Transverse colon (tissue), 4 donors: Measurements from ENCODE around the gene SP140. TPM values are rescaled to one million over a fixed set of nuclear protein-coding genes. Genes with fewer than 3 reads are reported as not detected.

ENCODE experiments used
- DNase-seq: peaks from one replicate; pipeline ENCODE4 v3.0.0-alpha.2; 2019
- H3K27ac ChIP-seq, 4 donors: fragments of 200-600 bp; sonication (generic); 2 replicates each; pipeline ENCODE4 v1.5.1; 2016 to 2018; ENCODE audit warnings: inconsistent platforms in 4 of 4
- H3K27me3 ChIP-seq: fragments of 200-600 bp; sonication (generic); 2 replicates; pipeline ENCODE4 v1.5.1; 2017; ENCODE audit warnings: inconsistent platforms
- H3K36me3 ChIP-seq, 4 donors: fragments of 200-600 bp; sonication (generic); 2 replicates each; pipeline ENCODE4 v1.5.1; 2017 to 2019; ENCODE audit warnings: inconsistent platforms in 4 of 4
- H3K4me1 ChIP-seq, 4 donors: fragments of 200-600 bp; sonication (generic); 2 replicates each; pipeline ENCODE4 v1.5.1; 2017 to 2020; ENCODE audit warnings: inconsistent platforms in 4 of 4
- H3K4me3 ChIP-seq, 4 donors: fragments of 200-600 bp; sonication (generic); 1 replicate in 1 of 4; 2 replicates in 3 of 4; pipeline versions ENCODE4 v1.5.1 to v1.6.1; 2017 to 2019; ENCODE audit warnings: inconsistent platforms in 4 of 4
- H3K9me3 ChIP-seq, 2 donors: fragments of 200-600 bp; sonication (generic); 2 replicates each; pipeline ENCODE4 v1.5.1; 2017 to 2019; ENCODE audit warnings: inconsistent platforms in 2 of 2
- EP300 ChIP-seq: sonication (generic); formaldehyde crosslinking; IDR thresholded peaks from one replicate; pipeline ENCODE4 v1.6.1; 2017; ENCODE audit warnings: antibody characterized with exemption, low read depth
- POLR2A ChIP-seq: fragments of 450-650 bp; IDR thresholded peaks from one replicate; pipeline ENCODE4 v1.6.1; 2016; ENCODE audit warnings: antibody characterized with exemption, mild to moderate bottlenecking, moderate library complexity
- POLR2AphosphoS5 ChIP-seq, 3 donors: sonication (generic); formaldehyde crosslinking; IDR thresholded peaks; one replicate each; pipeline ENCODE4 v1.6.1; 2016; ENCODE audit warnings: antibody characterized with exemption in 3 of 3
- WGBS, 2 donors: methylation state at CpG; one replicate each; pipeline ENCODE4 v1.1.5; 2018; ENCODE audit warnings: low coverage in 1 of 2; 5-methylcytosine and 5-hydroxymethylcytosine counted together
- in situ Hi-C, 4 donors: fragments of 200-750 bp; cut with MboI; loops; one replicate each; pipeline versions ENCODE4 v1.15.0 to v1.15.1; 2017; ENCODE audit warnings: low sequenced_read_pairs in 3 of 4, low pct_ligation_motif_present in 1 of 4, low pct_unique_long_range_greater_than_20kb in 1 of 4
- intact Hi-C: fragments of 100-400 bp; cut with DNase I; formaldehyde crosslinking; loops from one replicate; pipeline ENCODE4 v1.15.1; 2023; ENCODE audit warnings: low total_unique reads
- total RNA-seq, 4 donors: library from RNA; depleted of rRNA; stranded (reverse); fragments of >200 nt; gene quantifications; one replicate each; pipeline ENCODE4 v1.1.0, GENCODE V29; 2016
- TF ChIP-seq, protein P1 (sequence below), 5 experiments: fragments of 200-600 bp in 3 of 5; fragments of 450-650 bp in 2 of 5; sonication (generic) in 3 of 5; IDR thresholded peaks; 1 replicate in 2 of 5; 2 replicates in 3 of 5; pipeline ENCODE4 v1.5.1; 2016 to 2017; ENCODE audit warnings: antibody characterized with exemption in 5 of 5, inconsistent platforms in 3 of 5, mild to moderate bottlenecking in 2 of 5, moderate library complexity in 1 of 5

Gene SP140
- total RNA-seq, 4 donors from 2014 or later = 2.6 to 12.7 (median 7.3) TPM

DNA sequence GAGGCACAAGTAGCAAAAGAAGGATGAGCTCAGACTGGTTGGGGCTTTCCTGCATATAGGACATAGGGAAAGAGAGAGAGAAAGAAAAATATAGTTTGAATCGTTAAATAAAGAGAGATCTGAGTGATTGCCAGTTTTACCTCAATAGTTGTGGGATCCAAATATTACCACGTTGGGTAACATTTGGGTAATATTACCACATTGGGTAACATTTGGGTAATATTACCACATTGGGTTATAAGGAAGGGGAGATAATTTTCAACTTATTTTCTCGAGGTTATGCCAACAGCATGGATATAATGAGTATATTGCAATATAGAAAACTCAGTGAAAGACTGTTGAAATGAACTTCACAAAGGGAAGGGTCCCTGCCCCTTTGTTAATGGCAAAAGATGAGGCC is 20.7 kb downstream of the SP140 start:
- Histone ChIP-seq H3K27ac (no peak overlapping the region), H3K4me1 (no peaks in the 10 kb centered on the region), H3K36me3 (no peaks in the 10 kb centered on the region), H3K27me3 (peaks cover 3% of the 10 kb centered on the region), H3K4me3 (no peak overlapping the region), H3K9me3 (no peaks in the 10 kb centered on the region)
- 45 to 74% methylated on average over 3 of the region's 3 CpGs for whole genome bisulfite sequencing, 2 donors
- TF ChIP-seq POLR2AphosphoS5 (IDR thresholded peaks at IDR 0.05) (no peak), POLR2A (no peak), EP300 (no peak)
- TF ChIP-seq, protein P1, sequence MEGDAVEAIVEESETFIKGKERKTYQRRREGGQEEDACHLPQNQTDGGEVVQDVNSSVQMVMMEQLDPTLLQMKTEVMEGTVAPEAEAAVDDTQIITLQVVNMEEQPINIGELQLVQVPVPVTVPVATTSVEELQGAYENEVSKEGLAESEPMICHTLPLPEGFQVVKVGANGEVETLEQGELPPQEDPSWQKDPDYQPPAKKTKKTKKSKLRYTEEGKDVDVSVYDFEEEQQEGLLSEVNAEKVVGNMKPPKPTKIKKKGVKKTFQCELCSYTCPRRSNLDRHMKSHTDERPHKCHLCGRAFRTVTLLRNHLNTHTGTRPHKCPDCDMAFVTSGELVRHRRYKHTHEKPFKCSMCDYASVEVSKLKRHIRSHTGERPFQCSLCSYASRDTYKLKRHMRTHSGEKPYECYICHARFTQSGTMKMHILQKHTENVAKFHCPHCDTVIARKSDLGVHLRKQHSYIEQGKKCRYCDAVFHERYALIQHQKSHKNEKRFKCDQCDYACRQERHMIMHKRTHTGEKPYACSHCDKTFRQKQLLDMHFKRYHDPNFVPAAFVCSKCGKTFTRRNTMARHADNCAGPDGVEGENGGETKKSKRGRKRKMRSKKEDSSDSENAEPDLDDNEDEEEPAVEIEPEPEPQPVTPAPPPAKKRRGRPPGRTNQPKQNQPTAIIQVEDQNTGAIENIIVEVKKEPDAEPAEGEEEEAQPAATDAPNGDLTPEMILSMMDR (IDR thresholded peaks at IDR 0.05) = no peak
- DNase-seq = no peak
- intact Hi-C loops = no loop called here
- in situ Hi-C loops = no loop called here

DNA sequence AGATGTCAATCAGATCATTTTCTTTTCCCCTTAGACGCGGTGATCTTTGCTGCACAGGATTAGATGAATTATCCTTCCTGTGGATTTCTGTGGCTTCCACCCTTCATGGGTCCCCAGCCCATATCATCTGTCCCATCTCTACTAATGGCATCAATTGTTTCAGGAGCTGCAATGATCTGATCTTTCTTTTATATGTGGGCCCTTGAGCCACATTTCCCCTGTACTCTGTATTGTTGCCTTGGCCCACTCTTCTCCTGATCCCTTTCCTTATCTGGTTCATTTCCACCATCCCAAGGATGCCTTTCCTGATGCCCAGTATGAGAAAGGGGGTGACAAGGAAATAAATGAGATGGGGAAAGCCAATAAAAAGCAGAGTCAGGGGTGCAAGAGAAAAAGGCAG is 24.7 kb downstream of the SP140 start:
- in situ Hi-C loops (no loop called here), intact Hi-C loops (no loop called here)
- Histone ChIP-seq H3K27ac (no peak overlapping the region), H3K4me3 (no peak overlapping the region), H3K9me3 (no peaks in the 10 kb centered on the region), H3K27me3 (no peaks in the 10 kb centered on the region), H3K36me3 (no peaks in the 10 kb centered on the region), H3K4me1 (no peaks in the 10 kb centered on the region)
- TF ChIP-seq POLR2A (no peak), EP300 (no peak), POLR2AphosphoS5 (IDR thresholded peaks at IDR 0.05) (no peak)
- TF ChIP-seq, protein P1 (IDR thresholded peaks at IDR 0.05) = no peak
- no peak for DNase-seq
- 85 to 94% methylated on average over 2 of the region's 2 CpGs for WGBS, 2 donors

DNA sequence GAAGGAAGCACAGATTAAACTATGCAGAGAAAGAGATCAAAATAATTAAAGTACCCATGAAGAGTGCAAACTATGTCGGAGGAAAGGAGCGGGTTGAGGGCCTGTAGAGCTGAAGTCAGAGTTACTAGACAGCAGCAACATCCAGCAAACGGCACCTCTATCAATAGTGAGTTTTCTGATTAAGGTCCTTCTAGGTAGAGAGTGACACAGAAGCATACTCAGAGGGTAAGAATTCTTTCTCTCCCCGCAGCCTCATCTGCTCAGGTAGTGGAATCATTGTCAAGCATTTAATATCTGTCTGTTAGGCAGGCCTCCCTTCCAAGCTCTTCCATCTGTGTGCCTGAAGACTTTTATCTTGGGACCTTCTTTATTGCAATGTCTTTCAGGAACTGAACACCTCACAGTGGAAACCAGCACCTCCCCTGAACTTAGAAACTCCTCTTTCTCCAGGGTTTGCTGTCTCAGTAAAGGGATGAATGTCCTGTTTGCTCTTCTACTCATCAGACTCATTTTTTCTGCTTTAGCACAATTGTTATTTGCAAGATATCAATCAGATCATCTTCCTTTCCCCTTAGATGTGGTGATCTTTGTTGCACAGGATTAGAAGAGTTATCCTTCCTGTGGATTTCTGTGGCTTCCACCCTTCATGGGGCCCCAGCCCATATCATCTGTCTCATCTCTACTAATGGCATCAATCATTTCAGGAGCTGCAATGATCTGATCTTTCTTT is 28.8 kb downstream of the SP140 start:
- 90 to 91% methylated on average over 4 of the region's 4 CpGs for WGBS, 2 donors
- in situ Hi-C loops = no loop called here
- intact Hi-C loops = no loop called here
- H3K27ac ChIP-seq = no peak overlapping the region
- DNase-seq = no peak
- no peaks in the 10 kb centered on the region for H3K4me1 ChIP-seq
- H3K27me3 ChIP-seq = no peaks in the 10 kb centered on the region
- TF ChIP-seq, protein P1 (IDR thresholded peaks at IDR 0.05) = no peak
- TF ChIP-seq POLR2A (no peak), POLR2AphosphoS5 (IDR thresholded peaks at IDR 0.05) (no peak), EP300 (no peak)
- H3K9me3 ChIP-seq = no peaks in the 10 kb centered on the region
- no peaks in the 10 kb centered on the region for H3K36me3 ChIP-seq
- no peak overlapping the region for H3K4me3 ChIP-seq

DNA sequence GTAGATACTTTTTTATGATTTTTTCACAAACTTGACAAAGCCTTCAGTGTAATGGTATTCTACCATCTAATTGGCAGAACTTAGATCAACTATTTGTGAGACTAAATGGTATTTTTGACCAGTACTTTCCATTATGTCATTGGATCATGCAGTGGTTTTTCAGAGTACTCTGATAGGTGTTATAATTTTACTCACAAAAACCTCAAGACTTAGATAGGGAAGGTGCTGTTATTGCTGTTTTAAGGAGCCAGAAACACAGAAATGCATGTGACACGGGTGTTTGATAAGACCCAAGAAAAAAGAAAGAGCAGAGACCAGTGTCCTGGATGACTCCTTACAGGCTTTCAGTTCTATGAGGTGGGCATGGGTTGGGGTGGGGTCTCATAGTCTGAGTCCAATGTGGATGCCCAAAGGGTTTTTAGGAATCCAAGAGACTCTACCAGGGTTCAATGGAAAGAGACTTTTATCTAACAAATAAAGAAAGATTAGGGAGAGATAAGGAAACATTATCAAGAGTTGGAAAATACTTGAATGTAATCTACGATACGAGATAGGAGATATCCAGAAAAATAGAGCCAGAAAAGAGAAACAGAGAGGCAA is 31.3 kb downstream of the SP140 start:
- Histone ChIP-seq H3K27ac (no peak overlapping the region), H3K27me3 (no peaks in the 10 kb centered on the region), H3K9me3 (no peaks in the 10 kb centered on the region), H3K36me3 (no peaks in the 10 kb centered on the region), H3K4me1 (no peaks in the 10 kb centered on the region), H3K4me3 (no peak overlapping the region)
- TF ChIP-seq POLR2A (no peak), POLR2AphosphoS5 (IDR thresholded peaks at IDR 0.05) (no peak), EP300 (no peak)
- TF ChIP-seq, protein P1 (IDR thresholded peaks at IDR 0.05) = no peak
- intact Hi-C loops (no loop called here), in situ Hi-C loops (no loop called here)
- WGBS, 2 donors = 68 to 73% methylated on average over 3 of the region's 3 CpGs
- no peak for DNase-seq
